Measurements from ENCODE around the gene SORBS2.

- TF ChIP-seq CTCF (IDR thresholded peaks at IDR 0.05) (no peak), POLR2A (IDR thresholded peaks at IDR 0.05) (no peak), POLR2AphosphoS5 (IDR thresholded peaks at IDR 0.05) (no peak), EP300 (IDR thresholded peaks at IDR 0.05) (no peak)
These were observed 241.3 kb downstream of the SORBS2 start for GRCh38 chr4:185570727-185571126.

Data from suprapubic skin (tissue), 4 donors.